Measurements from ENCODE around the gene ETV6. TPM values are rescaled to one million over a fixed set of nuclear protein-coding genes. Genes with fewer than 3 reads are reported as not detected.

Gene ETV6
- total RNA-seq, 1 donor from 2014 or later: 25.3 TPM

GRCh38 chr12:11771356-11771755, 121.9 kb downstream of the ETV6 start:
- intact Hi-C loops (cut with micrococcal nuclease): no loop called here

- intact Hi-C loops (cut with micrococcal nuclease): no loop called here
Observed at GRCh38 chr12:11771895-11772502, 122.5 kb downstream of the ETV6 start.

- intact Hi-C loops (cut with micrococcal nuclease): no loop called here
Observed at GRCh38 chr12:11773889-11774677, 124.6 kb downstream of the ETV6 start.

GRCh38 chr12:11774821-11775220, 125.3 kb downstream of the ETV6 start:
- intact Hi-C loops (cut with micrococcal nuclease): no loop called here

DNA sequence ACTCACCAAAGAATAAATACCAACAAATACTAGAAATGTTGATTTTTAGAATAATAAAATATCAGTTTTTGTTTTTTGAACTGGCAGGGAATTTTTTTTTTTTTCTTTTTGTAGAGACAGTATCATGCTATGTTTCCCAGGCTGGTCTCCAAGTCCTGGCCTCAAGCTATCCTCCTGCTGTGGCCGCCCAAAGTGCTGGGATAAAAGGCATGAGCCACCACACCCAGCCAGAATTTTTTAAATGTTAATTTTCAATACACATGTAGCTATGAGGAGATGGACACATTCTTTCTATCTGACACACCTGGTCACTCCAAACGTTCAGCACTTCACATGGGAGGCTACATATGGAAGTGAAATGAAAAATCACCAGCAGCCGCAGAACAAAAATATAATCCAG, 126.8 kb downstream of the ETV6 start:
- intact Hi-C loops (cut with micrococcal nuclease): no loop called here

- intact Hi-C loops (cut with micrococcal nuclease): no loop called here
Observed at GRCh38 chr12:11777451-11777850, 128.0 kb downstream of the ETV6 start.

GRCh38 chr12:11777962-11778361, 128.5 kb downstream of the ETV6 start:
- intact Hi-C loops (cut with micrococcal nuclease): no loop called here

DNA sequence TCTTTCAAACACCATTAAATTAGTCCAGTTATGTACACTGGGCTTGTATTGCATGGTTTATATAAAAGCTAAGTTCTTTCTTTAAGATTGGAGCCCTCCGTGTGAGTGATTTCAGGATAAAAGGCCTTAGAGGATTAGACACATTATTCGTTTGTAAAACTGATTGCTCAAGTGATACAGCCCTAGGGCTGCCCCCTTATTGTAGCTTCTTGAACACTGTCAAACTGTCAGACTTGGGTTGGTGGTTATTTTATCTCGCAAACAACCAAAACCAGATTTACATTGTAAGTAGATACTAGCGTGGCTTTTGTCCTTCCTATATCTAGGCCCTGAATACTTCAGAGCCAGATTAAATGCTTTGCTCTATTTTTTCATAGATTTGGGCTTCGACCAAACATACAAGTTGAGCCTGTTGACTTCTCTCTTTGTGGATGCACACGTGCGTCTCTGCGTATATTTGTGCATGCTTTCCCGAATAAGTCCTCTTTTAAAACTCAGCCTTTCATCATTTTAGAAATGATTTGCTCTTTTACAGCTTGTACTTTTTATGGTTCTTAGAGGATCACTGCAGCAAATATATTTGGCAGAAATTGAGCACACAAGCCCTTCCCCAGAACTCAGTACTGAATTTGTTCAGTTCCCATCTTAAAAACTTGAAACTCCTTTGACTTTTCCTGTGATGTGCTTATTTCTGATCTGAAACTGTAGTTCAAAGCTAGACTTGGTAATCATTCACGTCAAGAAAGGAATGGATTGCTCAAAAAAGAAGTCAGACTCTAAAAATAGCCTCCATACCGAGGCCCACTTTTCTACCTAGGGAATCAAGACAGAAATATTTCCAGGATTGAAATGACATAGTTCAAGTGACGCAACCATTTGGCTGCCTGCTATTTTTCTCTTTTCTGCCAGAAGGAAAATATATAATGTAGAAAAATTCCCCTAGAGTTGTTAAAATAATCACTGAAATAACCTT, 129.5 kb downstream of the ETV6 start:
- intact Hi-C loops (cut with micrococcal nuclease): no loop called here

DNA sequence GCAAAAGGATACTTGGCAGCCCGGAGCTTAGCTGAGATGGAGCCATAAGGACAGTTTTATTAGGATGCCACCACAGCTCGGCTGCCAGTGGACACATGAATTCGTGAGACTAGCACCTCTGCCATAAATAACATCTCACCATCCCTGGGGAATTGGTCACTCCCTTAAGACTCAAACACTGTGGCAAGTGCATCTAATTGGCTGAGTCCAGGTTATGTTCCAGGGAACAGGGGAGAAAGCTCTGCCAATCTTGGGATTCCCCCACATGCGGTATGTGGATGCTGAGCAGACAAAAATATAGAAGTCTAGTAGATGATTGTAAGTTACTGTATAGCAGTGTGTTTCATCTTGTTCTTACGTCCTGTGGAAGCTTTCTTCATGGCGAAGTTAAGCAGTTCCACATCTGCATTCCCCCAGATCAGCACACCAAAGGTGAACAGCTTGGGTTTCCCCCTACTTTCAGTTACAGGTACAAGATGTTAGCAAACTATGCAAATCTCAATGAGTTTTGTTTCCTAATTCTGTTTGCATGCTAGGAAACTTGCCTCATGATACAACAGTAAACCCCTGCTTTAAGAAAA, 131.1 kb downstream of the ETV6 start:
- intact Hi-C loops (cut with micrococcal nuclease): no loop called here

DNA sequence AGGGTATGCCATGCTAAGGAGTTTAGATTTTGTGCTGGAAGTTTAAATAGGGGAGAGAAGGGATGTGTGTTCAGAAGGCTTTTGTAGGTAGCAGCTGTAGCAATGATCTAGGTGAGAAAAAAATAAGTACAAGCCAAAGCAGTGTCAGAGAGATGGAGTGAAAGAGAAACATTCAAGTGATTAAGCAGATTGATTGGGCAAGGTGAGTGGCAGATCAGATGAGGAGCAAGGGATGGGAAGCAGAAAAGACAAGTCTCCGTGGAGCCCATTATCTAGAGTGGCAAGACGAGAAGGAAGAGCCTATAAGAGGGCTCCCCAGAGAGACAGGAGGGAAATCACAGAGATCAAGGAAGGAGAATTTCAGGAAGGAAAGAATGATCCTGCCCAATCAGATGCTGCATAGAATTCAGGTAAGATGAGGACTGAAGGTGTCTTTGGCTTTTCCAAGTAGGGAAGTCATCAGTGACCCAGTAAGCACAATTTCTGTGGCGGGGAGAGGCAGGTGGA, 133.5 kb downstream of the ETV6 start:
- intact Hi-C loops (cut with micrococcal nuclease): no loop called here

GRCh38 chr12:11785712-11786111, 136.2 kb downstream of the ETV6 start:
- intact Hi-C loops (cut with micrococcal nuclease): no loop called here

- intact Hi-C loops (cut with micrococcal nuclease): no loop called here
Observed at GRCh38 chr12:11786638-11787365, 137.3 kb downstream of the ETV6 start.

DNA sequence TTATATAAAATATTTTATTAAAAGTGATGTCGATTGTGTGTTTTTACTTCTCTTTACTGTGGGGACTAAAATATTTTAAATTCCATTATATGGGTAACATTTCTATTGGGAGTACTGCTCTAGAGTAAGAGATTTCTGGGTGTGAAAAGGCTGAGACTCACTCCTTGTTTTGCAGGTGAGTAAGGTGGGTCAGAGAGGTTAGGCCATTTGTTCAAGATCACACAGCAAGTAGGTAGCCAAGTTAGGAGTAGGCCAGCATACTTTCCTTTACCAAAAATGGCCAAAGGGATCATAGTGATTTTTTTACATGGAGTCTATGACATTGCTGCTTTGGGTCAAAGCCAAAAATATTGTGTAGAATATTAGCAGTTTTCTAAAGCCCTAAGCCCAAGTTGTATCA, 138.0 kb downstream of the ETV6 start:
- intact Hi-C loops (cut with micrococcal nuclease): no loop called here

GRCh38 chr12:11787933-11788849, 138.7 kb downstream of the ETV6 start:
- intact Hi-C loops (cut with micrococcal nuclease): no loop called here

- intact Hi-C loops (cut with micrococcal nuclease): no loop called here
Observed at GRCh38 chr12:11793921-11794710, 144.6 kb downstream of the ETV6 start.

DNA sequence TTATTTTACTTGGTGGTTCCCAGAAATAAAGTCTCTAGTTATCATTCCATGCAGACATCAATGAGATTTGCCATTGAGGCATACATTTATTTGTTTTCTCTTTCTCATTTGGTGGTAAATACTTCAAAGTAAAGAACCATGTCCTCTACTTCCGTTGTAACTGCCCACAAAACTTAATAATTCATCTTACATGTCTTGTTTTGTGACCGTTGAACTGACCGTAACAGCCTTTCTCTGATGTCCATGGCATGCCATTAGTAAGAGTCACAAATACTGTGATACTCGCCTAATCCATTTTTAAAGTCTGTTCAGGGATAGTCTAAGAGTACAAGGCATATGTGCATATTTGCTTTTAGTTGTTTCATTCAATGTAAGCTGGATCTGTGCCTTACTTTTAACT, 145.3 kb downstream of the ETV6 start:
- intact Hi-C loops (cut with micrococcal nuclease): no loop called here

DNA sequence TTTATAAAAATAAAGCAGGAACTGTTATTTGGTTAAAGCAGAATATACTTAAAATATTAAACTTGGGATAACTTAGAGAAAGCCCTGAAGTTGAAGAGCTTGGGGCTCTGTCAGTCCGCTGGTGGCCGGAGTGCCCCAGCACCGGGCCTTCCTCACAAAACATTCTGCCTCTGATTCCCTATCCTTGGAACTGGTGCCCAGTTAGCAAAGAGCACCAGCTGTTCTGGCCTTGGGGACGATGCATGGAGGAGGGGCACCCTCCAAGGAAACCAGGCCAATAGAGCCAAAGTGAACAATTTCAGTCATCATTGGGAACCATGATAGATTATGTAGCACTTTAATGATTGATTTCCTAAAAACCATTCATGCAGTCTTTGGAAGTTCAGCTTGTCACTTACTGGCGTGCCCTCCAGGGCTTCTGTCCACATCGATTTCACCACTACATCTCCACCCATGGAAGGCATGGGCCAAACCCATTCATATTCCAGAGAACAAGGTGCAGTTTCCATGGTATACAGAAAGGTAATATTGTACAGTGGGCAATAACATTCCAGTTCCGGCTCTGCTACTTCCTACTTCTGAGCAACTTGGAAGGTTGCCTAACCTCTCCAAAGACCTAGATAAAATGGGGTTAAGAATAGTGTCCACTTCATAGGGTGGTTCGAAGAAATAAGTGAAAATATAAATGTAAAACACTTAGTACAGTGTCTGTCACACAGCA, 145.9 kb downstream of the ETV6 start:
- intact Hi-C loops (cut with micrococcal nuclease): no loop called here

GRCh38 chr12:11795913-11796459, 146.5 kb downstream of the ETV6 start:
- intact Hi-C loops (cut with micrococcal nuclease): no loop called here
